ENCODE results near the gene ULK4.
A peak's percentile ranks its signal among the peaks of the same experiment; 100 is the strongest.
"Not testable (repeated sequence)": the region's sequence is repeated elsewhere in the genome, so short reads cannot be mapped to it uniquely, and the experiment has no call there.

ULK4 gene

DNA sequence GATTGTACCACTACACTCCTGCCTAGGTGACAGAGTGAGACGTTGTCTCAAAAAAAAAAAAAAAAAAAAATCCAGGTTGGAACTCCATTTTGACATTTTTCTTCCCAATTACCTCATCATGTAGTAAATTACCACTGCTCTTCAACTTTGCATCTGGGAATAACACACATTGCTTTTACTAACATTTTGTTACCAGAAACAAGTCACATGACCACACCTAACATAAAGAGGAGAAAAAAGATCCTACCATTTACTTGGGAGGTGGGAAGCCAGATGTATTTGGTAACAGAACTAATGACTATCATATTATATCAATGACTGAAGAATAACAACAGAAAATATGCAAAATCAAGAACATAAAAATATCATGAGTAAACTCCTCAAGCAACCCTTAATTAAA, 49.6 kb downstream of the ULK4 start:
- H3K4me1 ChIP-seq (ENCODE audit: control insufficient read depth, insufficient read depth, low read length), result no peaks in the 10 kb centered on the region
- WGBS (ENCODE audit: insufficient coverage, insufficient read length), result no CpG with 5 or more reads among the region's 1 CpG
- H3K27me3 ChIP-seq (ENCODE audit: control insufficient read depth, insufficient read depth, low read length), result no peaks in the 10 kb centered on the region
- no peak overlapping the region for H3K27ac ChIP-seq (ENCODE audit: low read length)
- H3K4me3 ChIP-seq (ENCODE audit: low read length), result no peak overlapping the region
- no peaks in the 10 kb centered on the region for H3K36me3 ChIP-seq (ENCODE audit: control insufficient read depth, insufficient read depth, low read length)
- H3K9me3 ChIP-seq (ENCODE audit: control insufficient read depth, insufficient read depth, low read length), result no peaks in the 10 kb centered on the region
- DNase-seq (ENCODE audit: low read depth, low spot score), result no peak

DNA sequence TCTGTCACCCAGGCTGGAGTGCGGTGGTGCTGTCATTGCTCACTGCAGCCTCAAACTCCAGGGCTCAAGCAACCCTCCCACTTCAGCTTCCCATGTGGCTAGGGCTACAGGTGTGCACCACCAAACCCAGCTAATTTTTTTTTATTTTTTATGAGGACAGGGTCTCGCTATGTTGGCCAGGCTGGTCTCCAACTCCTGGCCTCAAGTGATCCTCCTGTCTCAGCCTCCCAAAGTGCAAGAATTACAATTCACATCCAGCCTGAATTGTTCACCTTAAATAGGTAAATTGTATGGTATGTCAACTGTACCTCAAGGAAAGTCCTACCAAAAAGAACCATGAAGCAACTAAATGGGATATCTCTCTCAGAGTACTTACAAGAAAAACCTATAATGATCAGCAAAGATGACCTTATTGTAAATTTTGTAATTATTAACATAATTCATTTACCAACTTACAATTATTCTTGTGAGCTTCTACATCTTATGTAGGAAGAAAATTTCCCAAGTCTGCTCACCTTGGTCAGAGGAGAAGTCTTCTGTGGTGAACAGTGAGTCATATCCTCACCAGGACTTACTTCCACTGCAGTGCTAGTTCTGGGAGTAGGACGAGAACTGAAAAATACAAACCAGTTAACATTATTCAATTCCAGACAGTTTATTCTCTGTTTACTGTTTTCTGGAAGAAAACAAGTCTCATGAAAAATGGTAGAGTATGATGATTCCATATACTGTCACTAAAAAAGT, 54.4 kb downstream of the ULK4 start:
- WGBS (ENCODE audit: insufficient coverage, insufficient read length), result no CpG with 5 or more reads among the region's 3 CpGs
- H3K36me3 ChIP-seq (ENCODE audit: control insufficient read depth, insufficient read depth, low read length), result no peaks in the 10 kb centered on the region
- H3K9me3 ChIP-seq (ENCODE audit: control insufficient read depth, insufficient read depth, low read length), result no peaks in the 10 kb centered on the region
- no peak overlapping the region for H3K4me3 ChIP-seq (ENCODE audit: low read length)
- no peak overlapping the region for H3K27ac ChIP-seq (ENCODE audit: low read length)
- no peak for DNase-seq (ENCODE audit: low read depth, low spot score)
- H3K4me1 ChIP-seq (ENCODE audit: control insufficient read depth, insufficient read depth, low read length), result no peaks in the 10 kb centered on the region
- H3K27me3 ChIP-seq (ENCODE audit: control insufficient read depth, insufficient read depth, low read length), result no peaks in the 10 kb centered on the region

DNA sequence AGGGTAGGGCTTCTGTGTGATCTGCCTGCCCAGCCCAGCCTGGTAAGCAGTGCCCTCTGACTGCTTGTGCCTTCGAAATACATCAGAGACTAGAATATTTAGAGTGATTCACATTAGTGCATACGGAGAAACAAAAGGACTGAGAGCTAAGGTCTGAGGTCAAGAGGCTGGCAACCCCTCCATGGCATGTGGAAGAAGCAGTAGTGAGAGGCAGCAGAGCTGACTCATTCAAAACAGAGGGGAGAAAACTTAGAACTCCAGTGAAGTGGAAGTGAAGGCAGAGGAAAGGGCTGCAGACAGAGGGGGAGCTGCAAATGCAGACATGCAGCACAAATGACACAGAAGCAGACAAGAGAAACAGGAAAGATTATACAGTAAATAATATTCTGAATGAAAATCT, 61.6 kb downstream of the ULK4 start:
- no peaks in the 10 kb centered on the region for H3K9me3 ChIP-seq (ENCODE audit: control insufficient read depth, insufficient read depth, low read length)
- H3K4me1 ChIP-seq (ENCODE audit: control insufficient read depth, insufficient read depth, low read length), result no peaks in the 10 kb centered on the region
- no peaks in the 10 kb centered on the region for H3K27me3 ChIP-seq (ENCODE audit: control insufficient read depth, insufficient read depth, low read length)
- no CpG with 5 or more reads among the region's 2 CpGs for WGBS (ENCODE audit: insufficient coverage, insufficient read length)
- H3K4me3 ChIP-seq (ENCODE audit: low read length), result no peak overlapping the region
- H3K36me3 ChIP-seq (ENCODE audit: control insufficient read depth, insufficient read depth, low read length), result no peaks in the 10 kb centered on the region
- no peak for DNase-seq (ENCODE audit: low read depth, low spot score)
- H3K27ac ChIP-seq (ENCODE audit: low read length), result no peak overlapping the region

DNA sequence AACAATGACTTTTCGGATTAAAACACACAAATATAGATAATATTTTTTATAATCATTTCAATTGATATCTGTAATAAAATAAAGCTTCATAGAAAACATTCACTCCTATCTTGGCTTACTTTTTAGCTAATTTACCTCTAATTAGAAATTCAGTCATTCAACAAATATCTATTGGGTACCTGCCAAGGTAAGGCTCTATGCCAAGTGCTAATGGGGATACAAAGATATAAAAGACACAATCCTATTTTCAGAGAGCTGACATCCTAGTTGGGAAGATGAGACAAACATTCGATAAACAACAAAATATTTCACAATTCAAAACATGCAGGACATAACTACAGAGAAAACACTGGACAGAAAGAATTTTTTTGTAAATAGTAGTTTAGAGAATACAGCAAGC, 63.3 kb downstream of the ULK4 start:
- H3K4me1 ChIP-seq (ENCODE audit: control insufficient read depth, insufficient read depth, low read length), result no peaks in the 10 kb centered on the region
- no peak overlapping the region for H3K4me3 ChIP-seq (ENCODE audit: low read length)
- no peaks in the 10 kb centered on the region for H3K27me3 ChIP-seq (ENCODE audit: control insufficient read depth, insufficient read depth, low read length)
- H3K27ac ChIP-seq (ENCODE audit: low read length), result no peak overlapping the region
- H3K36me3 ChIP-seq (ENCODE audit: control insufficient read depth, insufficient read depth, low read length), result no peaks in the 10 kb centered on the region
- DNase-seq (ENCODE audit: low read depth, low spot score), result no peak
- H3K9me3 ChIP-seq (ENCODE audit: control insufficient read depth, insufficient read depth, low read length), result no peaks in the 10 kb centered on the region
- no CpG with 5 or more reads among the region's 2 CpGs for WGBS (ENCODE audit: insufficient coverage, insufficient read length)

DNA sequence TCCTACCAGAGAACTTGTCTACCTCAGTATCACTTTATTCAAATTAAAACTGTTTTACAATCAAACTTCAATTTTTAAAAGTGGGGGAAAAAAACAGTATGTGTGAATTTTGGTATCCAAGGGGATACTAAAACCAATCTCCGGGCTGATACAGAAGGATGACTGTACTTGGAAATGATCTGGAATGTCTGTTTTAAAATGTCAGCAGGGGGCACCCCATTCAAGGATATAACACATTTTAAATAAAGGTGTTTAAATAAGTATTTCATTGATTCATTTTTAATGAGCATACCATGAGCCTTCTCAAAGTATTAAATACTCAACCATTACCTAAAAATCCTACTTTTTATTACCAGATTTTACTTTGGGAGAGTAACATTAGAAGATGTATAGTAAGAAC, 67.9 kb downstream of the ULK4 start:
- H3K4me1 ChIP-seq (ENCODE audit: control insufficient read depth, insufficient read depth, low read length), result no peaks in the 10 kb centered on the region

DNA sequence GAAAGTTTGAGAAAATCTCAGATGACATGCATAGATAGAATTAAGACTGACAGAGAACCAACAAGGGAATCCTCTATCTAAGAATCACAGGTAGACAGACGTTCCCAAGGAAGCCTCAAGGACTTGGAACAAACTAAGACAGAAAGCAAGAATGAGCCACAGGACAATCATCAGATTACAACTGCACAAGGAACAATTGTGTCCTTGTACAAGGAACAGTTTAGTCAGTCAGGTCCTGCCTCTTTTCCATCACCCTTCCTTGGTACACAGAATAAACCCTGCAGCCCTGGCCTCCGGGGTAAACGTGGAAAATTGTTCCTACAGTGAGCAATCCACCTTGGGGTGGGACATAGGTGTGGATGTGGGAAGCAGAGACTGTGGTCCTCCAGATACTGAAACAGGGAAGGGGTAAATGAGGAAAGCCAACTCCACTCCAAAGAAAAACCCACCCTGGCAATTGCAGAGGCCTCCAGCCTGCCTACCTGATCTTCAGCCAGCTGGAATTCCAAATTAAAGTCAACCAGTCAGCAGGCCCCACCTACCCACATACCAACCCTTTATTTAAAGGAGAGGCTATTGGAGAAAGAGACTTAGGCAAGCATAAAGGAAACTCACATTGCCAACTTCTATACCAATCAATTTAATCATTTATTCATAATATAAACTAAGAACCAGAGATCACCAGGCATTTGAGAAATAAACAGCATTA, 73.4 kb downstream of the ULK4 start:
- DNase-seq (ENCODE audit: low read depth, low spot score), result peak; percentile 25
- H3K4me3 ChIP-seq (ENCODE audit: low read length), result no peak overlapping the region
- peaks cover 3% of the 10 kb centered on the region; the same call in 1 of the 2 replicates for H3K4me1 ChIP-seq (ENCODE audit: control insufficient read depth, insufficient read depth, low read length)
- WGBS (ENCODE audit: insufficient coverage, insufficient read length), result no CpG with 5 or more reads among the region's 3 CpGs
- no peaks in the 10 kb centered on the region for H3K36me3 ChIP-seq (ENCODE audit: control insufficient read depth, insufficient read depth, low read length)
- no peaks in the 10 kb centered on the region for H3K27me3 ChIP-seq (ENCODE audit: control insufficient read depth, insufficient read depth, low read length)
- no peak overlapping the region for H3K27ac ChIP-seq (ENCODE audit: low read length)
- H3K9me3 ChIP-seq (ENCODE audit: control insufficient read depth, insufficient read depth, low read length), result no peaks in the 10 kb centered on the region

More for the DNA sequence above, 67.9 kb downstream of the ULK4 start:
- Histone ChIP-seq H3K27me3 (ENCODE audit: control insufficient read depth, insufficient read depth, low read length) (no peaks in the 10 kb centered on the region), H3K36me3 (ENCODE audit: control insufficient read depth, insufficient read depth, low read length) (no peaks in the 10 kb centered on the region), H3K4me3 (ENCODE audit: low read length) (no peak overlapping the region), H3K27ac (ENCODE audit: low read length) (no peak overlapping the region), H3K9me3 (ENCODE audit: control insufficient read depth, insufficient read depth, low read length) (no peaks in the 10 kb centered on the region)
- no CpG with 5 or more reads among the region's 1 CpG for WGBS (ENCODE audit: insufficient coverage, insufficient read length)
- DNase-seq (ENCODE audit: low read depth, low spot score), result no peak

DNA sequence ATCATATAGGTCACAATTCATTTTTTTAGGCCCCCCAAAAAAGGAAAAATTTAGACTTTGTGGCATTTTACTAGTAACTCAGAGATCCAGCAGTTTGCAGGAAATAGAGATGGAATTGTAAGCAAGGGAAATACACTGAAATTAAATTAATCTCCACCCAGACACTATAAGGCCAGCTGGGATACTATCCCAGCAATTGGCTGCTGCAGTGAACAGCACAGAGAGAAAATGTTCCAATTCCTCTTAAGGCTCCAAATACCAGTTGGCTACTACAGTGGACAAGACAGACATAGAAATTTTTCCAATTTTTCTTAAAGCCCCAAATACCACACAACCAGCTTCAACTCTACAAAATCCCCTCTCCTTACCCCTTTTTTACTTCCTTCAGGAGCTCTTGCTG, 78.9 kb downstream of the ULK4 start:
- no peak for DNase-seq (ENCODE audit: low read depth, low spot score)
- Histone ChIP-seq H3K27ac (ENCODE audit: low read length) (no peak overlapping the region), H3K4me1 (ENCODE audit: control insufficient read depth, insufficient read depth, low read length) (no peaks in the 10 kb centered on the region), H3K9me3 (ENCODE audit: control insufficient read depth, insufficient read depth, low read length) (no peaks in the 10 kb centered on the region), H3K36me3 (ENCODE audit: control insufficient read depth, insufficient read depth, low read length) (no peaks in the 10 kb centered on the region), H3K27me3 (ENCODE audit: control insufficient read depth, insufficient read depth, low read length) (no peaks in the 10 kb centered on the region), H3K4me3 (ENCODE audit: low read length) (no peak overlapping the region)

DNA sequence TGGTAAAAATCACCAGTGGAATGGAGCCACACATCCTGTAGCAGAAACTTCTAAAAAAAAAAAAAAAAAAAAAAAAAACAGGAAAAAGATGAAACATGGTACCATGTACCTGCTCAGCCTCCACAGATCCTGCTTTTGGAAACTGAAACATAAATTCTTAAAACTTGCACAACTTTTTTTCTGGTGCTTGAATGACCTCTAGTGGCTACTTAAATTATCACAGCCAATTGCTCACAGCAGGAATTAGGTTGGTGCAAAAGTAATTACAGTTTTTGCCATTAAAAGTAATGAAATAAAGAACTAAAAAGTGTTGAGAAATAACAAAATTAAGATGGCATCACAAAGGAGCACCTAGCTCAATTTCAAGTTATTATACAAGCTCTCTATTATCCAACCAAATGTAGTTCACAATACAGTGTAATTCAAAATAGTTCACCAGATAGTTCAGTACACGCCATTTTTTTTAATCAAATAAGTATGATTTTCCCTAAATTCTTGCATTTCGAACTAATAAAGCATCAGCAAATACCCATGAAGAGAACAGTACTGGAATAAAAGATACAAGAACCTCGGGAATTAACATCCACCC, 80.6 kb downstream of the ULK4 start:
- no peaks in the 10 kb centered on the region for H3K9me3 ChIP-seq (ENCODE audit: control insufficient read depth, insufficient read depth, low read length)
- no peaks in the 10 kb centered on the region for H3K36me3 ChIP-seq (ENCODE audit: control insufficient read depth, insufficient read depth, low read length)
- no peak for DNase-seq (ENCODE audit: low read depth, low spot score)
- H3K4me3 ChIP-seq (ENCODE audit: low read length), result no peak overlapping the region
- no peaks in the 10 kb centered on the region for H3K27me3 ChIP-seq (ENCODE audit: control insufficient read depth, insufficient read depth, low read length)
- WGBS (ENCODE audit: insufficient coverage, insufficient read length), result no CpG with 5 or more reads among the region's 3 CpGs
- H3K27ac ChIP-seq (ENCODE audit: low read length), result no peak overlapping the region
- H3K4me1 ChIP-seq (ENCODE audit: control insufficient read depth, insufficient read depth, low read length), result no peaks in the 10 kb centered on the region

DNA sequence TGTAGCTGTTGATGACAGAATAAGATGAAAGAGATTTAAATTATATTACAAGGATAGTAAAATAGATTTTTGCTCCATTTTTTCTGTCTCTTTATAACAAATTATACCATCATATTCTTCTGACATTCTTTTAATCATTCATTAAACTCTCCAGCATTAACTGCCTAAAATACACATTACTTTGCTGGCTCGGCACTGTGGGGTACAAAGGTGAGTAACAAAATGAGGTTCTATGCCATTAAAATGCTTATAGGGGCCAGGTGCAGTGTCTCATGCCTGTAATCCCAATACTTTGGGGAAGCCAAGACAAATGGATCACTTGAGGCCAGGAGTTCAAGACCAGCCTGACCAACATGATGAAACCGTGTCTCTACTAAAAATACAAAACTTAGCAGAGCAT, 81.5 kb downstream of the ULK4 start:
- Histone ChIP-seq H3K4me3 (ENCODE audit: low read length) (no peak overlapping the region), H3K27ac (ENCODE audit: low read length) (no peak overlapping the region), H3K27me3 (ENCODE audit: control insufficient read depth, insufficient read depth, low read length) (no peaks in the 10 kb centered on the region), H3K36me3 (ENCODE audit: control insufficient read depth, insufficient read depth, low read length) (no peaks in the 10 kb centered on the region), H3K4me1 (ENCODE audit: control insufficient read depth, insufficient read depth, low read length) (no peaks in the 10 kb centered on the region), H3K9me3 (ENCODE audit: control insufficient read depth, insufficient read depth, low read length) (no peaks in the 10 kb centered on the region)
- WGBS (ENCODE audit: insufficient coverage, insufficient read length), result no CpG with 5 or more reads among the region's 2 CpGs
- DNase-seq (ENCODE audit: low read depth, low spot score), result no peak

DNA sequence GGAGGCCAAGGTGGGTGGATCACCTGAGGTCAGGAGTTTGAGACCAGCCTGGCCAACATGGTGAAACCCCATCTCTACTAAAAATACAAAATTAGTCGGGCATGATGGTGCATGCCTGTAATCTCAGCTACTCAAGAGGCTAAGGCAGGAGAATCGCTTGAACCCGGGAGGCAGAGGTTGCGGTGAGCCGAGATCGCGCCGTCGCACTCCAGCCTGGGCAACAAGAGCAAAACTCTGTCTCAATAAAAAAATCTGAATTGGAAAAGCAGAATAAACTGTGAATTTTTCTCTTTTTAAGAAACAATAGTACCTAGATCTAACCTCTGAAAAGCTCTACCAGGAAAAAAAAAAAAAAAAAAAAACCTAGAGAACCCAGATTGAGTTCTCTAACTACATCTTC, 84.2 kb downstream of the ULK4 start:
- H3K27ac ChIP-seq (ENCODE audit: low read length); H3K4me3 ChIP-seq (ENCODE audit: low read length); H3K36me3 ChIP-seq (ENCODE audit: control insufficient read depth, insufficient read depth, low read length); DNase-seq (ENCODE audit: low read depth, low spot score); H3K9me3 ChIP-seq (ENCODE audit: control insufficient read depth, insufficient read depth, low read length); H3K27me3 ChIP-seq (ENCODE audit: control insufficient read depth, insufficient read depth, low read length); H3K4me1 ChIP-seq (ENCODE audit: control insufficient read depth, insufficient read depth, low read length): not testable (repeated sequence)
- WGBS (ENCODE audit: insufficient coverage, insufficient read length), result no CpG with 5 or more reads among the region's 9 CpGs
